HTERT RPE-1 (cell line): ENCODE results near the gene CNTNAP1.

ENCODE experiments used
- in situ Hi-C: fragments of 300-500 bp; cut with MboI; formaldehyde crosslinking; loops from 4 replicates; pipeline ENCODE4 v1.14.3; 2020; ENCODE audit warnings: low sequenced_read_pairs

Gene CNTNAP1

DNA sequence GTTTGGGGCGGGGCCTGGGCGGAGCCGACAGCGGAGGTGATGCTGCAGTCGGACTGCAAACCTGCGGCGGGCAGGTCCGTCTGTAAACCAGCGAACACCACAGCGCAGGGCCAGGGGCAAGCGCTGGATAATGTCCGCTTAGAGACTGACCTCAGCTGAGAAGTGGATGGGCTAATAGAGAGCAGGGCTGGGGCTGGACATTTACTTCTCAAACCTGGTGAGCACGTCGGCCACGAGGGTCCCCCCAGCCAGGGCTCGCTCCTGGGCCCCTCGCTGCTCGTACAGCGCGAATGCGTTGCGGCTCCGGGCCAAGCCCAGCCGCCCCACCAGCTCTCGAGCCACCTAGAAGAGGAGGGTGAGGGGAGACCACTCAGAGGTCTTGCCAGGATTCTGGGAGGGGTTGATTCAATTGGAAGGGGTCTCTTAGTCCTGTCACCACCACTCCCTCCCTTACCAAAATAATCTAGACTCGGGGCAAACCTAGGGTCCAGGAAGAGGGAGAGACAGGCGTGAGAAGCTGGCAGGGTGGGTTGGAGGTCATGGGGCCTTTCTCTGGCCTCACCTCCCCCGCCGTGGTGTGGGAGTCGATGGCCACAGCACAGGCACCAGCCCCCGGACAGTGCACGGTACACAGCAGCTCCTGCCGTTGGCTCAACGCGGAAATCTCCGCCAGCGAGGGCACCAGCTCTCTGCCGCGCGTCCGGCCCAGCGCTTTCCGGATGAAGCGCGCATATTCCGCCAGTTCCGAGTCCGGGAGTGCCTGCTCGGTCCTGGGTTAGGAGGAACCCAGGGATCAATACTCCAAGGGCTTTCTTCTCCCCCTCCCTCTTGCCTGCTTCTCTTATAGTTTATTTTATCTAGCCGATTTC is 11.3 kb upstream of the CNTNAP1 start:
- in situ Hi-C loops: no loop called here

- in situ Hi-C loops: no loop called here
Measured at GRCh38 chr17:42672038-42672437, 10.3 kb upstream of the CNTNAP1 start.

DNA sequence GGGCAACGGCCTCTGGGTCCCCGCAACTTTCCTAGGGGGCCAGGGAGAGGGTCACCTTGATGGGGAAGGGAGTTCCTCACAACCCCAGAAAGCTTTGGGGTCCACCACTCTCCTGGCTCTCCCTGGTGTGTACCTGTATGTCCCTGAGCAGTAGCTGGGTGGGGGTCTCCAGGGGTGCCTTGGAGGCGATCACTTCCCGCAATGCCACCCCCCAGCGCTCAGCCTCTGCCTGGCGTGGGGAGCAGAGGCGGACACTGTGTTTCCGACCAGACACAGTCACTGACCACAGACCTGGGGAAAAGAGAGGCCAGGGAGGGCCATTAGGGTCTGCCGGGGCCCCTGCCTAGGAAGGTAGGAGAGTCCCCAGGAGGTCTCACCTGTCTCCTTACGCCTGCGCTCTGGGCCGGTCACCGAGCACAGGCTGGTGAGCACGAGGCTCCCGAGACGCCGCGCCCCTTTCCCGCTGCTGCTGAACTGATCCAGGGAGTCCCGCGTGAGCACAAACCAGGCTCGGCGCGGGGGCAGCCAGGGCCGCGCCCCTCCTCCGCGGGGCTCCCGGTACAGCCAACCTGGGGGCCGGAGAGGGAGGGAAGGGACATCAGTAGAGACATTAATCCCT is 9.0 kb upstream of the CNTNAP1 start:
- in situ Hi-C loops: no loop called here

- in situ Hi-C loops: no loop called here
Measured at GRCh38 chr17:42673885-42674754, 8.2 kb upstream of the CNTNAP1 start.

DNA sequence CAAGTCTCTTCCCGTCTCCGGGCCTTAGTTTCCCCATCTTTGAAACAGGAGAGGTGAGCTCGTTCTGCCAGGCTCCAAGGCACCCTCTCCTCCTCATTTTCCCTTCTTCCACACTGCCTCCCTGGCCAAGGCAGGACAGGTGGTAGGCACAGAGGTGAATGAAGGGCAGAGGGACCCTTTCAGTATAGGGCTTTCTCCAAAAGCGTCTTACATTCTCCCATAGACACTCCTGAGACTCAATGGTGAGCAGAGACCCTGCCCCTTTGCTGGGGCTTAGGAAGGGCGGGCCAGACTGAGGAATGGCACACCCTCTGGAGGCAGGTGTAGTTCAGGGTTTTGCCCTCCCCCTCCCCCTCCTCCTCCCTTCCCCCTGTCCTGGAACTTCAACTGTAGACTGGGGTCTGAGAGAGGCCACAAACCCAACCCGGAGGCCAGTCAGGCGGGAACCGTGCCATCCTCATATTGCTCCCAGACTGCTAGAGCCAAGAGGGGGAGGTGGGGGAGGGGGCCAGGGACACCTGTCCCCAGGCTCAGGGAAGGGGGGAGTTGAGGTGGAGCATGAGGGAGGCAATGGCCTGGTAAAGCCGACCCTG is 7.5 kb upstream of the CNTNAP1 start:
- in situ Hi-C loops: no loop called here

DNA sequence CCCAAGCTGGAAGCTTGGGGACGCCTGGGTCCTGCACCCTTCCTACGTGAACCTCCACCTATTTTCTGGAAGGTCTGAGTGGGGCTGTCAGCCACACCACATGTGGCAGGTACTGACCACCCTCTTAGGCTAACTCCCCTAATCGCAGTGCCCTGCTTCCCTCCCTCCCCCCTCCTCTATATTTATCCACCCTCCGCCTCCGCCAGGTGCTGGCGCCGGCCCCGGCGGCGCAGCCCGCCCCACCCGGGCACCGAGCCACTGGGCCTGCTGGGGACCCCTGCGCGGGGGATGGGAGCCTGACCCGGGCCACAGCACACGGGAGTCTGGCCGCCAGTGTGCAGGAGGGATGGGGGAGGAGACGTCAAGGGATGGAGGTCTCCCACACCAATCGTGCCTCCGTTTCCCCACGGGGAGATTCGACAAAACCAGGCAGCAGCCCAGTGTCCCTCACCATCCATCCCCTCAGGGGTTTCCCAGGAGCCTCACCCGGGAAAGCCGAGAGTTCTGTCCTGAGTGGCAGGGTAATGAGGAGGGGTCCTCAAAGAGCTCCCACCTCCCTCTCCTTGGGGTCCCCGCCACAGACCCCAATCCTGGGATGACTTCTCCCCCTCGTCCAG is 6.9 kb upstream of the CNTNAP1 start:
- in situ Hi-C loops: no loop called here

DNA sequence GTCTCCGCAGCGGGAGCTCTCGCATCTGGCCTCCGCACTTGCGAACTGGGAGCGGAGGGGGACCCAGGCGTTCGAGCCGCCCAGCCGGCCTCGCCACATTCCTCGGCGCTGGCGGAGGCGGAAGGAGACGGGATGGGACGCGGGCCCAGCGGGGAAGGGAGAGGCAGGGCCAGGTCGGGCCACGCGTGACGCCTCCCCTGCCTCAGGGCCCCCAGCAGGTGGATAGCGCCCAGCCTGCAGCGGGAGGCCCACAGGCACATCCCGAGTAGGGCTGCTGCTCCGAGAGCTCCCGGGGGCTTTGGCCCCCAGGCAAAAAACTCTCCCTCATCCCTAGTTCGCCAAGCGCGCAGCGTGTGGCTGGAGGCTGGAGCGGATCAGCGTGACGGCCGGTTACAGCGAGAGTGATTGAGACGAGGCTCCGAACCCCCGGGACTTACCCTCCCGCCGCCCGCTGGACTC is 6.3 kb upstream of the CNTNAP1 start:
- in situ Hi-C loops: no loop called here

GRCh38 chr17:42676424-42677011 is 5.8 kb upstream of the CNTNAP1 start, which contains the start of gene PLEKHH3:
Gene PLEKHH3 (minus strand): TSS chr17:42676994. CDS start chr17:42676563, 431 bp downstream.
- in situ Hi-C loops: no loop called here

GRCh38 chr17:42677012-42677857 is 5.1 kb upstream of the CNTNAP1 start:
- in situ Hi-C loops: no loop called here

GRCh38 chr17:42677921-42678781 is 4.2 kb upstream of the CNTNAP1 start:
- in situ Hi-C loops: no loop called here

- in situ Hi-C loops: no loop called here
Measured at GRCh38 chr17:42678951-42679491, 3.3 kb upstream of the CNTNAP1 start.

DNA sequence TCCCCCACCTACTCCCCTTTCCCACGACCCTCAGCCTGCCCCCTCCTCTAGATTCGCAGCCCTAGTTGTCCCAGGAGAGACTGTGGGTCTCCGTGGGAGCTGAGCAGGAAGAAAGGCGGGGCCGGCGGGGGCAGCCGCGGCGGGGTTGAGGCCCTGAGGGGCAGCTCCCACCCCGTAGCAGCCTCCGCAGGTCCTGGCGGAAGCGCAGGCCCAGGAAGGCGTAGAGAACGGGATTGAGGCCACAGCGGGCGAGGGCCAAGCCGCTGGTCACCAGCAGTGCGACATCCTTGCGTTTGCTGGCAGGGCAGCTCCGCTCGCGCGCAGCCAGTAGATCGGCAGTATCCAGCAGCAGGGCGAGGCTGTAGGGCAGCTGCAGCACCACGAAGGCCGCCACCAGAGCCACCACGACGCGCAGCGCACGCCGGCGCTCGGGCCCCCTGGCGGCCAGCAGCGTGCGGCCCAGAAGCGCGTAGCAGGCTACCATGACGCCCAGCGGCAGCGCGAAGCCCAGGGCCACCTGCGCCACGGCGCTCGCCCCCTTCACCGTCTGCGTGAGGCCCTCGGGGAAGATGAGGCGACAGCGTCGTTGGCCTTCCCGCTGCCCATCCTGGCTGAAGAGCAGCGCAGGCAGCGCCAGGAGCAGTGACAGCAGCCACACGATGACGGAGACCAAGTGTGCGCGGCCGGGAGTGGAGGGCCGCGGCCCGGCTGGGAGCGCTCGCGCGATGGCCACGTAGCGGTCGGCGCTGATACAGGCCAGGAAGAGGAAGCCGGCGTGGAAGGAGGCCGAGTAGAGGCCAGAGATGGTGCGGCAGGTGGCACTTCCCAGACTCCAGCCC is 2.6 kb upstream of the CNTNAP1 start:
- in situ Hi-C loops: no loop called here

DNA sequence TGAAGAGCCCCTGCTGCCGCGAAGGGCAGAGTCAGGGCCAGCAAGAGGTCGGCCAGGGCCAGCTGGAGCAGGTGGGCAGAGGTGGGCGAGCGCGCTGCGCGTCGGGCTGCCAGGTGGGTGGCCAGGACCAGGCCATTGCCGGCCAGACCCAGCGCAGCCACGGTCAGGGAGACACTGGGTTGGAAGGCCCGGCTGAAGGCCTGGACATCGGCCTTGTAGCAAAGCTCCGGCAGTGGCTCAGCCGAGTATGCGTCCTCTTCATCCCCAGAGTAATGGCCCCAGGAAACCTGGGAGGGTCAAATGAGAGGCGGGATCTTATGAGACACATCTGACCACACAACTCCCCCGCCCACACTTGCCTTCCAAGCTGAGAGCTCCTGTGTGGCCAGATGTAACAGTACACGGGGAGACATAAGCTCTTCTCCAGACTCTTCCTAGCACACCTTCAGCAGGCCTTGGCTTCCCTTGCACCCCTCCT is 2.0 kb upstream of the CNTNAP1 start:
- in situ Hi-C loops: no loop called here

- in situ Hi-C loops: no loop called here
Measured at GRCh38 chr17:42682722-42683403, 532 bp downstream of the CNTNAP1 start.

DNA sequence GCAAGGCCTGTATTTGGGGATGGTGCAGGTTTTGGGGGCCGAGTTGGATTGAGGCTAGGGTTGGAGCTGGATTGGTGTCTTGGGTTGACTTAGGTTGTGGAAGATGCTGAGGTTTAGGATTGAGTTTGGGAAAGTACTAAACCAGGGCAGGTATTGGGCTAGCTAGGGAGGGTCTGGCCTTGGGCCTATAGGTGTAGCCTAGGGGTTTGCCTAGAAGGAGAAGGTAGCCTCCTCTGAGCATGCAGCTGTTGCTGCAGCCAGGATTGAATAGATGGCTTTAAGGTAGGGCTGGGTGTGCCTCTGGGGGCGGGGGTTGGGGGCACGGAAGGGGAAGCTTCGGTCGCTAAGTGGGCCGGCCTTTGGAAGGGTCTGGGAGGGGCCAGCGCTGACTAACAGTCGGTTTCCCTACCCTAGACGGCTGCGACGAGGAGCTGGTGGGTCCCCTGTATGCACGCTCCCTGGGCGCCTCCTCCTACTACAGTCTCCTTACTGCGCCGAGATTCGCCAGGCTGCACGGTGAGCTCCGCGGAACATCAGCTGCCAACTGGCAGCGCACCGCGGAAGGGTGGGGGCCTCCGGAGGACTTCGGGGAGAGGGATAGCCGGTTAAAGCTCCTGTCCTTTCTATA is 1.2 kb downstream of the CNTNAP1 start:
- in situ Hi-C loops: no loop called here
